ENCODE data around the gene CDH3.

CDH3 gene

GRCh38 chr16:68676113-68676860 is 31.2 kb downstream of the CDH3 start:
- DNase-seq (ENCODE audit: low read depth): no peak
- no peak overlapping the region for H3K4me3 ChIP-seq (ENCODE audit: low read depth, low read length)
- TF ChIP-seq, protein P1, sequence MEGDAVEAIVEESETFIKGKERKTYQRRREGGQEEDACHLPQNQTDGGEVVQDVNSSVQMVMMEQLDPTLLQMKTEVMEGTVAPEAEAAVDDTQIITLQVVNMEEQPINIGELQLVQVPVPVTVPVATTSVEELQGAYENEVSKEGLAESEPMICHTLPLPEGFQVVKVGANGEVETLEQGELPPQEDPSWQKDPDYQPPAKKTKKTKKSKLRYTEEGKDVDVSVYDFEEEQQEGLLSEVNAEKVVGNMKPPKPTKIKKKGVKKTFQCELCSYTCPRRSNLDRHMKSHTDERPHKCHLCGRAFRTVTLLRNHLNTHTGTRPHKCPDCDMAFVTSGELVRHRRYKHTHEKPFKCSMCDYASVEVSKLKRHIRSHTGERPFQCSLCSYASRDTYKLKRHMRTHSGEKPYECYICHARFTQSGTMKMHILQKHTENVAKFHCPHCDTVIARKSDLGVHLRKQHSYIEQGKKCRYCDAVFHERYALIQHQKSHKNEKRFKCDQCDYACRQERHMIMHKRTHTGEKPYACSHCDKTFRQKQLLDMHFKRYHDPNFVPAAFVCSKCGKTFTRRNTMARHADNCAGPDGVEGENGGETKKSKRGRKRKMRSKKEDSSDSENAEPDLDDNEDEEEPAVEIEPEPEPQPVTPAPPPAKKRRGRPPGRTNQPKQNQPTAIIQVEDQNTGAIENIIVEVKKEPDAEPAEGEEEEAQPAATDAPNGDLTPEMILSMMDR (IDR thresholded peaks at IDR 0.05; ENCODE audit: low read depth, low read length, missing control alignments): no peak

- no peak for DNase-seq (ENCODE audit: low read depth)
- H3K4me3 ChIP-seq (ENCODE audit: low read depth, low read length): no peak overlapping the region
- TF ChIP-seq, protein P1 (IDR thresholded peaks at IDR 0.05; ENCODE audit: low read depth, low read length, missing control alignments): no peak
Observed at GRCh38 chr16:68681038-68681437, 35.9 kb downstream of the CDH3 start.

- DNase-seq (ENCODE audit: low read depth): no peak
- TF ChIP-seq, protein P1 (IDR thresholded peaks at IDR 0.05; ENCODE audit: low read depth, low read length, missing control alignments): no peak
- no peak overlapping the region for H3K4me3 ChIP-seq (ENCODE audit: low read depth, low read length)
Observed at GRCh38 chr16:68685685-68686478, 40.8 kb downstream of the CDH3 start.

GRCh38 chr16:68686905-68687304 is 41.8 kb downstream of the CDH3 start:
- no peak overlapping the region for H3K4me3 ChIP-seq (ENCODE audit: low read depth, low read length)
- TF ChIP-seq, protein P1 (IDR thresholded peaks at IDR 0.05; ENCODE audit: low read depth, low read length, missing control alignments): no peak
- DNase-seq (ENCODE audit: low read depth): no peak

DNA sequence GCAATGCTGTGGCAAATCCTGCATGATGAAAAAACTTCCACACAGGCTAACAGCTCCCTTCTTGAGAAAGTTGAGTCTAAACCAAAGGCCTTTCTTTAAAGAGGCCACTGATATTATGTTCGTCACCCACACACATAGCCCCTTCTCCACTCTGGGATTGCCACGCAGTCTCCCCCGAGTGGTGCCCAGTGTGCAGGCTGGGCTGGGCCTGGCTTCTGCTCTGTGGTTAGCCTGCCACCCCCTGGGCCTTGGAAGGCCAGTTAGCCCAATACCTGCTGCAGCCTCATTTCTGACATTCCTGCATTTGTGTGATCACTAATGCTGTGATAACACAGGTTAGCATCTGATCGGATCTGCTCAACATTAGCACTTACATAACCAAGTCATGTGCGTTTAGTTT is 44.8 kb downstream of the CDH3 start:
- TF ChIP-seq, protein P1 (IDR thresholded peaks at IDR 0.05; ENCODE audit: low read depth, low read length, missing control alignments): no peak
- no peak for DNase-seq (ENCODE audit: low read depth)

GRCh38 chr16:68695575-68695974 is 50.5 kb downstream of the CDH3 start:
- TF ChIP-seq, protein P1 (IDR thresholded peaks at IDR 0.05; ENCODE audit: low read depth, low read length, missing control alignments): no peak

More for the DNA sequence above, 44.8 kb downstream of the CDH3 start:
- no peak overlapping the region for H3K4me3 ChIP-seq (ENCODE audit: low read depth, low read length)

More at GRCh38 chr16:68695575-68695974, 50.5 kb downstream of the CDH3 start:
- DNase-seq (ENCODE audit: low read depth): no peak
- no peak overlapping the region for H3K4me3 ChIP-seq (ENCODE audit: low read depth, low read length)

Data from GM12864 (cell line).